DMS79 treated with DMSO at 0.1 percent for 48 hours (cell line): ENCODE results near the gene CYBA.
A peak's percentile ranks its signal among the peaks of the same experiment; 100 is the strongest.

ENCODE experiments used
- DNase-seq: peaks from one replicate; lab custom pipeline; 2025; lab: John Stamatoyannopoulos, UW

CYBA gene

DNA sequence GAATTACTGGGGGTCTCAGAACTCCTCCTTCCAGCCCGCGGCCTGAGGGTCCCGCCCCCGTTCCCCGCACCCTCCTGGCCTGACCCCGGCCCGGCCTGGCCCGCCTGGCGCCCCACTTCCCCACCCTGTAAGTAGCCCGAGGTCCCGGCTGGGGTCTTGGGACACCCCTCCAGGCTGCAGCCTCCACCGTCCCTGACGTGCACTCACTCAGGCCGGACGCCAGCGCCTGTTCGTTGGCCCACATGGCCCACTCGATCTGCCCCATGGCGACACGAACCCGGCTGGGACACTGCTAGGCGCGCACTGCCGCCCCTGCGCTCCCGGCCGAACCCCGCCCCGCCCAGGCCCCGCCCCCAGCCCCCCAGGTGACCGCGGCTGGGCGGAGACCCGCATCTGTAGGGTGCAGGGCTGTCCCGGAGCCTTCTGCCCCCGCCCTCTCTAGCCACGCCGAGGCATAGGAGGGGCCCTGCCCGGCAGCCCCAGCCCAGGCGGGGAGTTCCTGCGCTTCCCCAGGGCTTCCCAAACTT is at the start of gene CYBA:
Gene CYBA (minus strand): TSS at position 305 of the 527 bp plus-strand sequence. CDS start 40 bp downstream, at position 265.
- peak; percentile 13 for DNase-seq

- no peak for DNase-seq
Measured at GRCh38 chr16:88700322-88700635, 49.4 kb upstream of the CYBA start.

DNA sequence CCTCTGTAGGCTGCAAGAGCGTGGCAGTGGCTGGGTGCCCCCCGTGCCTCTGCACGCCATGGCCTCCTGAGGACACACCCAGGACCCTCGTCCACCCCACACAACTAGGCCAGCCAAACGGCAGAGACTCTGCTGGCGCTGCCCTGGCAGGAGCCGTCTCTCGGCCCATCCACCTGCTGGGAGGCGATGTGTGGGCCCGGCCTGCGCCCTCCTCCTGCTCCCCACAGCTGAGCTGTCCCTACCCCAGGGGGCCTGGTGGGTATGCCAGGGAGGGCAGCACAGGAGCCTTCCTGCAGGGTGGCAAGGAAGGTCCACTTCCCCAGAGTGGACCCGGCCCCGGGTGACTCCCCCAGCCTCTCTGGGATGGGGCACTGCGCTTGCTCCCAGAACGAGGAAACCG is 48.3 kb upstream of the CYBA start:
- no peak for DNase-seq

DNA sequence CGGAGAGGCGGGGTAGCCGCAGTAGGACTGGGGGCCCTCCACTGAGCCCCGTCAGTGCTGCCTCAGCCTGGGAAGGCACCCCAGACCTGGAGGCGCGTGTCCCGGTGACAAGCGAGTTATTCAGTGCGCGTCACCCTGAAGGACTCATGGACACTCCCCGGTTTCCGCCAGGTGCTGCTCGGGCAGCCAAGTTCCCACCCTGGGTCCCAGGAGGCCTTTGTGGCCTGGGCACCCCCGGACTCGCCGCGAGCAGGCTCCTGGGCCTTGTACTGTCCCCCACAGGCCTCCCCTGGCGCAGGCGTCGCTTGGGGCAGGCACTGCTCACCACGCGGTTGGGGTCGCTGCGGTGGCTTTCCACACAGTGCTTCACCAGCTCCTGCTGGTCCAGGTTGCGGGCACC is 47.8 kb upstream of the CYBA start:
- no peak for DNase-seq

- DNase-seq = no peak
Measured at GRCh38 chr16:88697831-88698615, 47.2 kb upstream of the CYBA start.

DNA sequence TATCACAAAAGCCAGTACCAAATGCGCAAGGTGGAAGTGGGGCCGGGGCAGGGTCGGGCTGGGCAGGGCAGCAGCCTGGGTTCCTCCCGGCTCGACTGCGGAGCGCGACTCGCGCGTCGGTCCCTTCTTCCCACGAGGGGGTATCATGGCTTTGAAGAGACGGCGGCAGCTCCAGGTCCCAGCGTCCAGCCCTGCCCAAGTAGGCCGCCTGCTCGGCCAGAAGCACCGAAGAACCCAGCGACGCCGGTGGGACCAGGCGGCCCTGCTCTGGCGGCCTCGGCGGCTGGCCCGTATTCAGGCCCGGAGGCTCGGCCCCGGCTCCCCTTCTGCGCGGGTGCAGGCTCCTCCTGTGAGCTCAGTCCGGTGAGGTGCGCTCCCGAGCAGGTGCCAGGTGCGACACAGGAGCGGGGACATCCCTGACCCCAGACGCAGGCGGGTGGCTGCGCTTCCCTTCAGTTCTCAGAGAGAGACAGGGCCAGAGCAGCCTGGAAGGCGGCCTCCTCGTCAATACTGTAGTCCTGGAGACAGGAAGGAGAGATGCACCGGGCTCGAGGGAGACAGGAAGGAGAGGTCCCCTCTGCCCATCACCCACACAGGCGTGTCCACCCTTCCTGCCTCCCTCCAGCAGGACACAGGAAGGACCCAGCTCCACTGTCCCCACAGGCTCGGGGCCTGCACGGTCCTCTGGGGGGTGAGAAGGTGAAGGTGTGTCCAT is 46.4 kb upstream of the CYBA start:
- DNase-seq = no peak

DNA sequence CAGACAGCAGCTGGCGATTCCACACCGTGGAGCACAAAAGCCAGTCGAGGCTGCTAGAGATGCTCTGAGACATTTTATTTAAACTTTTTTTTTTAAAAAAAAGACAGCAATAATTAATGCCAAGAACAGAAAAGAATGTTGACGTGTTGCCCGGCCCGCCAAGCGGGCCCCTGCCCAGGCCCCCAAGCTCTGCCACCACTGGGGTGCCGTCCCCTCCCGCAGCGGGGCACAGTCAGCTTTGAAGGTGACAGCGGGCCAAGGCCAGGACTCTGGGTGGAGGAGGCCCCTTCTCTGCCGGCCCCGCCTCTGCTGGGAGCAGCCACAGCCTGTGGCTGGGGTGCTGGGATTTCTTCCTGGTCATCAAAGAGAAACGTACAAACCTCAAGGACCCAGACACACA is 45.6 kb upstream of the CYBA start:
- DNase-seq = no peak

- no peak for DNase-seq
Measured at GRCh38 chr16:88695753-88696152, 44.9 kb upstream of the CYBA start.

DNA sequence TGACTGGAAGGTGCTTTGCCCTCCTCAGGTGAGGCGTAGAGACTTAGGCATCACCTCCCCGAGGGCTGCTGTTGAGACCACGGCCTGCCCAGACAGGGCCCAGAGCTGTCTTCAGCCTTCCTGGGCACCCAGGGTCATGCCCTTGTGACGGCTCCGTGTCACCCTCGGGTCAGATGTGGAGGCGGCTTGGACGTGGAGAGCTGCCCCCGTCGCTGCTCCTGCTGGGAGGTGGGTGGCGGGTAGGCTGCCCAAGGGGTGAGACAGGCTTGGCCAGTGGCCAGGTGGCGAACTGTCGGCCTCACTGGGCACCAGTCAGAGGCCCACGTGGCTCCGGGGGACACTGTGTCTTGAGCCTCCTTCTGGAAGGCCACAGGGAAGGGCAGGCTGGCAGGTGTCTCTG is 44.4 kb upstream of the CYBA start:
- DNase-seq = no peak

DNA sequence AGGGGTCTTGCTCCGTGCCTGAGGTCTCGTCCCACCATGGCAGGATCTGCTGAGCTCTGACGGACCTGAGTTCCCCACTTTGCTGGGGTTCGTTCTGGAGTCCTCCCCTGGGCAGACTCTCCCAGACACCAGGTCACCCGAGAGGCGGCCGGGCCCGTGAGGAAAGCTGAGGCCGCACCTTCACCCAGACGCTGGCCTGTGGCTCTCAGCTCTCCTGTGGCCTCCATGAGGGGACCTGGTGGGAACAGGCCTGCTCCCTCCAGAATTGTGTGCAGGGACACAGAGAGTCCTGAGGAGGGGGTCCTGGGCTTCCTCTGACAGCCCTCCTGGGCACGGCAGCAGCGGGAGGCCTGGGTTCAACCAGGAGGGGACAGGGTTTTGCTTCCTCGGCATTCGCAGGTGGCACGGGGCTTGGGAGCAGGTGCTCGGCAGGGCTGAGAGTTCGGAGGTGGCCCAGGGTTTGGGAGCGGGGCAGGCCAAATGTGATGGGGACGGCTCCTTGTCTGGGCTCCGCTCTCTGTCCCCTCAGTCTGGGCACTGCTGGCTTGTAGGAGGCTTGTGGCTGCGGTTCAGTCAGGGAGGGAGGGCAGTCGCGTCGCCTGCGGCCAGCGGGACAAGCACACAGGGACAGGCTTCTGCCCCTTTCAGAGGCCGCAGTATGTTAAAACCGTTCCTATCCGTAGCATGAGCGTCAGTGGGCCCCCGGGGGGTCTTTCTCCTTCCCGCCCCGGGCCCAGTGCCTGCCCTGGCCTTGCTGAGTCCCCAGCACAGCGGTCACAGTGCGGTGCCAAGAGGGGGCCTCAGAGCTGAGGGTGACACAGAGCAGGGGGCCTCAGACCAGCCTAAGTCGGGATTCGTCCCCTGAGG is 43.6 kb upstream of the CYBA start:
- no peak for DNase-seq

GRCh38 chr16:88693420-88694177 is 42.7 kb upstream of the CYBA start:
- no peak for DNase-seq

DNA sequence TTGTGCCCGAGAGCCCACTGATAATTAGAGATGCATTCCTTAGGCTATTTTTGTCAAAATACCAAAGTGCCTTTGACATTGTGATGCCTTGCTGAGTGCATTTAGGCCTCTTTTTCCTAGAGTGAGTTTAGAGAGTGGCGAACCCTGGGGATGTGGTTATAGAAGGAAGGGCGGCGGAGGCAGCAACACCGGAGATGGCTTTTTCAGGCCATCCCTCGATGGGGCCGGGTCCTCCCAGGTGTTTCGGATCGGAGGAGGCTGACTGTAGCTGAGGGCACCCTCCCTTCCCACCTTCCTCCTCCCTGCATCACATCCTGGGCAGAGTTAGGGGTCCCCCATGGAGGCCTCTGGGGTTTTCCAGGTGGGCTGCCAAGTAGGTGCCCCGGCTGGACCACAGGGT is 42.0 kb upstream of the CYBA start:
- no peak for DNase-seq

- DNase-seq = no peak
Measured at GRCh38 chr16:88691924-88692560, 41.2 kb upstream of the CYBA start.

- DNase-seq = no peak
Measured at GRCh38 chr16:88691129-88691813, 40.4 kb upstream of the CYBA start.

DNA sequence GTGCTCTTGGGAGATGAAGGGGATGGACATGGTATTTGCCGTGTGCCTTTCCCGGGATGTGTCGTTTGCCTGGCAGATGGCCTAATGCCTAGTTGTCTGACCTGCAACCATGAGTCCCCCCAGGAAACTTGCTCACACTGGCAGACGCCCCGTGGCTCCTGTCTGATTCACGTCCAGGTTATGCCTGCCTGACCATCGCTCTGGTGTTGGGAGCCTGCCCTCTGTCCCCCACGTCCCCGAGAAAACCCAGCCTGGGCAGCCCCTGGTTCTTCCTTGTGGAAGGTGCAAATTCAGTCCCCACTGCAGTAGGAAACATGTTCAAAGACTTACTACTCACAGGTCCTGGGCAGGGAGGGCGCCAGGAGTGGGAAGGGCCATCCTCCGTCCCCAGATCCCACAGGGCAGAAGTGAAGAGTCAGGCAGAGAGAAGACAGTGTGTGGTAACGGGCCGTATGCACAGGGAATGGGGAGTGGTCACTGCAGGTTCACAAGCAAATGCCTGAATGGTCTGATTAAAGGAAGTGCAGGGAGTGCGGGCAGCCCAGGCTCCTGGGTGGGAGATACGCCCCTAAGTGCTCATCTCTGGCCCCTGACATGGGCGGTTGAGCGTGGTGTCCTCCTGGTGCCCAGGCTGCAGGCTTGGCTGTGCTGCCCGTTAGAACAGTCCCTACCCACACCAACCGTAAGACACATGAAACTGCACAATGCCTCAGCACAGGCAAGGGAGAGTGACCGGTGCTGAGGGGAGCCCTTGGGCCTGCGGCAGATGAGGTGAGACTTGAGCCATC is 39.7 kb upstream of the CYBA start:
- no peak for DNase-seq

GRCh38 chr16:88688013-88688778 is 37.3 kb upstream of the CYBA start:
- peak; percentile 32 for DNase-seq

DNA sequence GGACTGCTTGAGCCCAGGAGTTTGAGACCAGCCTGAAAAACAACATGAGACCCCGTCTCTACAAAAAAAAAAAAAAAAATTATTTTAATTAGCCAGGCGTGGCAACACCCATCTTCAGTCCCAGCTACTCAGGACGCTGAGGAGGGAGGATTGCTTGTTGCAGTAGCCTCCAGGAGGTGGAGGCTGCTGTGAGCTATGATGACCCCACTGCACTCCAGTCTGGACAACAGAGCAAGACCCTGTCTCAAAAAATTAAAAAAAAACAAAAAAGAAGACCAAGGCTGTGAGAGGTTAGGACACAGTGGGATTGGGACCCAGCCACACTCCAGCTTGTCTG is 36.8 kb upstream of the CYBA start:
- DNase-seq = no peak

DNA sequence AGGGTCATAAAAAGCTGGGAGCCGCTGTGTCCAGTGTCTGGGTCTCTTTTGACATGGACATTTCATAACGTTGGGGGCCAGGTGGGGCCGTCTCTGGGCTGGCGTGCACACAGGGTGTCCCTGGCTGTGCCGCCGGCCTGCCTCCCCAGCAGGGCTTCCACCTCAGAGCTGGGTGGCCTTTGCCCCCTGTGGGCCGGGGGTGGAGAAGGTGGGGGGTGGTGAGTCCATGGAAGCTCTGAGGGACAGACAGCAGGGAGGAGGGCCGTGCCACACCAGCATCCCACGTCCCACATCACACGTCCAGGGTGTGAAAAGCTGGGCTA is 36.4 kb upstream of the CYBA start:
- no peak for DNase-seq
